ENCODE data around the gene CEP55. TPM values are rescaled to one million over a fixed set of nuclear protein-coding genes. Genes with fewer than 3 reads are reported as not detected.

Gene CEP55
- total RNA-seq, 2 experiments from 2014 or later = 0.16 to 0.17 TPM

- Histone ChIP-seq H3K9me3 (ENCODE audit: control insufficient read depth in 1 of 2, insufficient read depth in 1 of 2, low read length in 2 of 2) (no peaks in the 10 kb centered on the region), H3K36me3 (ENCODE audit: insufficient read depth, low read length) (no peaks in the 10 kb centered on the region), H3K4me1 (ENCODE audit: insufficient read depth, low read length) (no peaks in the 10 kb centered on the region), H3K4me3 (ENCODE audit: low read length) (no peak overlapping the region), H3K27me3 (ENCODE audit: control insufficient read depth in 1 of 2, insufficient read depth in 2 of 2, low read length in 2 of 2) (no peaks in the 10 kb centered on the region), H3K27ac (ENCODE audit: low read depth in 1 of 2, low read length in 2 of 2) (no peak overlapping the region)
- ATAC-seq (ENCODE audit: poor library complexity) = no peak
- no peaks in the 10 kb centered on the region for H3K36me3 Mint-ChIP-seq (ENCODE audit: low read depth)
- intact Hi-C loops (cut with DNase I, micrococcal nuclease) = no loop called here
- no peaks in the 10 kb centered on the region for H3K4me1 Mint-ChIP-seq (ENCODE audit: low read depth)
- no peaks in the 10 kb centered on the region for H3K27me3 Mint-ChIP-seq
- no peak overlapping the region for H3K27ac Mint-ChIP-seq
- ChIA-PET POLR2A (no interaction called here), CTCF (no interaction called here)
- H3K4me3 Mint-ChIP-seq = no peak overlapping the region
- no peaks in the 10 kb centered on the region for H3K9me3 Mint-ChIP-seq
- DNase-seq = no peak
- TF ChIP-seq, protein P1, sequence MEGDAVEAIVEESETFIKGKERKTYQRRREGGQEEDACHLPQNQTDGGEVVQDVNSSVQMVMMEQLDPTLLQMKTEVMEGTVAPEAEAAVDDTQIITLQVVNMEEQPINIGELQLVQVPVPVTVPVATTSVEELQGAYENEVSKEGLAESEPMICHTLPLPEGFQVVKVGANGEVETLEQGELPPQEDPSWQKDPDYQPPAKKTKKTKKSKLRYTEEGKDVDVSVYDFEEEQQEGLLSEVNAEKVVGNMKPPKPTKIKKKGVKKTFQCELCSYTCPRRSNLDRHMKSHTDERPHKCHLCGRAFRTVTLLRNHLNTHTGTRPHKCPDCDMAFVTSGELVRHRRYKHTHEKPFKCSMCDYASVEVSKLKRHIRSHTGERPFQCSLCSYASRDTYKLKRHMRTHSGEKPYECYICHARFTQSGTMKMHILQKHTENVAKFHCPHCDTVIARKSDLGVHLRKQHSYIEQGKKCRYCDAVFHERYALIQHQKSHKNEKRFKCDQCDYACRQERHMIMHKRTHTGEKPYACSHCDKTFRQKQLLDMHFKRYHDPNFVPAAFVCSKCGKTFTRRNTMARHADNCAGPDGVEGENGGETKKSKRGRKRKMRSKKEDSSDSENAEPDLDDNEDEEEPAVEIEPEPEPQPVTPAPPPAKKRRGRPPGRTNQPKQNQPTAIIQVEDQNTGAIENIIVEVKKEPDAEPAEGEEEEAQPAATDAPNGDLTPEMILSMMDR (IDR thresholded peaks at IDR 0.05) = no peak
Measured at GRCh38 chr10:93468461-93469213, 27.8 kb upstream of the CEP55 start.

- no peak for DNase-seq
- ChIA-PET CTCF (no interaction called here), POLR2A (no interaction called here)
- H3K4me3 ChIP-seq (ENCODE audit: low read length) = no peak overlapping the region
- no peaks in the 10 kb centered on the region for H3K36me3 ChIP-seq (ENCODE audit: insufficient read depth, low read length)
- no peak for ATAC-seq (ENCODE audit: poor library complexity)
- Mint-ChIP-seq H3K36me3 (ENCODE audit: low read depth) (no peaks in the 10 kb centered on the region), H3K4me3 (no peak overlapping the region), H3K27me3 (no peaks in the 10 kb centered on the region), H3K4me1 (ENCODE audit: low read depth) (no peaks in the 10 kb centered on the region), H3K27ac (no peak overlapping the region), H3K9me3 (no peaks in the 10 kb centered on the region)
- H3K4me1 ChIP-seq (ENCODE audit: insufficient read depth, low read length) = no peaks in the 10 kb centered on the region
- TF ChIP-seq, protein P1 (IDR thresholded peaks at IDR 0.05) = no peak
- no peak overlapping the region for H3K27ac ChIP-seq (ENCODE audit: low read depth in 1 of 2, low read length in 2 of 2)
- H3K9me3 ChIP-seq (ENCODE audit: control insufficient read depth in 1 of 2, insufficient read depth in 1 of 2, low read length in 2 of 2) = no peaks in the 10 kb centered on the region
- no peaks in the 10 kb centered on the region for H3K27me3 ChIP-seq (ENCODE audit: control insufficient read depth in 1 of 2, insufficient read depth in 2 of 2, low read length in 2 of 2)
- intact Hi-C loops (cut with DNase I, micrococcal nuclease) = no loop called here
Measured at GRCh38 chr10:93469454-93469853, 27.0 kb upstream of the CEP55 start.

DNA sequence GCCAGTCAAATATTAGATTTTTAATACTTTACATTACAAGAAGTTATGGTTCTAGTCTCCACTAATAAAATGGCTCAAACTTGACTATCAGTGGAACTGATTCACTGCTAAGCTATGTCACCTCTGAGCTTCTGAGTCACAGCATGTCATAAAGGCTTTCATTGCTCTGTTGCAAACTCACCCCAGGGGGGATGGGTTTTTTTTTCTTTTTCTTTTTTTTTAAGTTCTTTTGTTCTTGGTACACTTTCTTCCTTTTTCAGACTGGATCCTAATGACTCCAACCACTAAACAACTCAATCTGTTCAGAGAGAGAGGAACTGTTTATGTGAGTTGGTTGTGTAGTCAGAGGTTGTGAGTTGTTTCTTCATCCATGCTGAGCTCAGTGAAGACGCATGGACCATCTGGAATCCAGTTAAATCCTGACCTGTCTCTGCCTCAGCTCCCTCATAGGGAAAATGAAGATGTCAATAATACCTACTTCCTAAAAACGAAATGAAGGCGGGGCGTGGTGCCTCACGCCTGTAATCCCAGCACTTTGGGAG lies 25.2 kb upstream of the CEP55 start:
- Mint-ChIP-seq H3K9me3 (no peaks in the 10 kb centered on the region), H3K4me1 (ENCODE audit: low read depth) (no peaks in the 10 kb centered on the region), H3K36me3 (ENCODE audit: low read depth) (no peaks in the 10 kb centered on the region), H3K4me3 (no peak overlapping the region), H3K27me3 (no peaks in the 10 kb centered on the region), H3K27ac (no peak overlapping the region)
- Histone ChIP-seq H3K9me3 (ENCODE audit: control insufficient read depth in 1 of 2, insufficient read depth in 1 of 2, low read length in 2 of 2) (no peaks in the 10 kb centered on the region), H3K4me1 (ENCODE audit: insufficient read depth, low read length) (no peaks in the 10 kb centered on the region), H3K27me3 (ENCODE audit: control insufficient read depth in 1 of 2, insufficient read depth in 2 of 2, low read length in 2 of 2) (no peaks in the 10 kb centered on the region), H3K27ac (ENCODE audit: low read depth in 1 of 2, low read length in 2 of 2) (no peak overlapping the region), H3K4me3 (ENCODE audit: low read length) (no peak overlapping the region), H3K36me3 (ENCODE audit: insufficient read depth, low read length) (no peaks in the 10 kb centered on the region)
- ChIA-PET CTCF (interaction anchor here (0.8 kb wide), 1 partner anchor 11 kb away, joined by 3 read pairs; the partner anchor contains the start of gene MYOF), POLR2A (no interaction called here)
- intact Hi-C loops (cut with DNase I, micrococcal nuclease) = no loop called here
- DNase-seq (peak in 2 of 14 experiments; percentile 24 to 40), ATAC-seq (ENCODE audit: poor library complexity) (no peak)
- TF ChIP-seq, protein P1 (IDR thresholded peaks at IDR 0.05) = no peak
